Measurements from ENCODE around the gene LMBR1. TPM values are rescaled to one million over a fixed set of nuclear protein-coding genes. Genes with fewer than 3 reads are reported as not detected.
A peak's percentile ranks its signal among the peaks of the same experiment; 100 is the strongest.

The LMBR1 gene
- total RNA-seq, 1 experiment from 2014 or later: 91.1 TPM

DNA sequence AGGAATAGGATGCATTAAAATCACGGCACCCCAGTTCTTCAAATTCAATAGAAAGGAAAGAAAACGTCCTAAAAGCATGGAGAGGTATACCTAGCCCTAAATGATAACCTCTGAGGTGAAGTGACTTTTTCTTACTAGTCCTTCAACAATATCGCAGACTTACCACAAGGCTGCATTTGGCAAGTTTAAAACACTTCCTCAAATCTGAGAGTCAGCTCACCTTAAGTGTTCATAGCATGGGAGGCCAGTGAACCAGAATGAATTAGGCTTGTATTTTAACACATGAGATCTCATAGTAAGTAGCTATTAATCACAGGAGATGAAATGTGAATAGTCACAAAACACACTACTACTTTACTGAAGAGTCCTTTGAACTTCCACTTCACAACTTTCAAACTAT is 128.2 kb downstream of the LMBR1 start:
- no peak for DNase-seq

DNA sequence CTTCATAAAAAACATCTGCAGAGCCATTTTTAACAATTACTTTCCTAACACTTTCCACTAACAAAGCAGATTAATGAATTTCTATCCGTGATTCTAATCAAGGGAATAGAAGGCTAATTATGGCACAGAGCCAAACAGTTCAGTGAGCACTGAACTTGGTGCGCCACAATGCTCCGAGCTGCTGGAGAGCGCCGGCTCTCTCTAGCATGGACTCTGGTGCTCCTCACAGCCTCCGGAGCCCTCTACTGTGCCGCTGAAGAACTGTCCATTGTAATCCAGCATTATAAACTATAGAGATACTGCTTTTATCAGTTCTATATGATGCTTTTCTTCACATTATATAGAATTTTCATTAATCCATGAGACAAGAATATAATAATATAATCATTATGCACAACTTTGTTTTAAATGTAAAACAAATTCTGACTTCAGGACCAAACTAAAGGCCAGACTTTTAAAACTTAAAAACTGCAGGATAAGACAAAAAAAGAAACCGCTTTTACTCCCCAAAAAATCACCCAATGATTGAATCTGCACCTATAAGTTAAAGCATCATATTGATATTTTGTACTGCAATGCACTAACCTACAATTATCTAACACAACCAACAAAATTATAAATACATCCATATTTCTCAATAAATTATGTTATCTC is 128.8 kb downstream of the LMBR1 start:
- H3K4me1 Mint-ChIP-seq (ENCODE audit: low read depth, unreplicated experiment): peaks cover 2% of the 10 kb centered on the region
- no peak overlapping the region for H3K4me3 Mint-ChIP-seq (ENCODE audit: low read depth, unreplicated experiment)
- peak; percentile 48 for DNase-seq
- no peaks in the 10 kb centered on the region for H3K27me3 Mint-ChIP-seq (ENCODE audit: unreplicated experiment)
- CTCF ChIA-PET: interaction anchor here (0.8 kb wide), 1 partner anchor 950 kb away, joined by 3 read pairs; no protein-coding TSS in a partner anchor
- H3K27ac Mint-ChIP-seq (ENCODE audit: unreplicated experiment): no peak overlapping the region
- TF ChIP-seq CTCF (IDR thresholded peaks at IDR 0.05; ENCODE audit: unreplicated experiment): no peak
- peaks cover 10% of the 10 kb centered on the region for H3K9me3 Mint-ChIP-seq (ENCODE audit: low read depth, unreplicated experiment)
- H3K36me3 Mint-ChIP-seq (ENCODE audit: insufficient read depth, unreplicated experiment): peaks cover 5% of the 10 kb centered on the region
- BruUV-seq (replicated peaks): no TSS peak
- intact Hi-C loops (cut with micrococcal nuclease; ENCODE audit: unreplicated experiment): loop anchor here (10.0 kb wide), 1 partner anchor 949 kb away; the partner anchor contains the start of gene SHH

More for the DNA sequence above, 128.2 kb downstream of the LMBR1 start:
- intact Hi-C loops (cut with micrococcal nuclease; ENCODE audit: unreplicated experiment): loop anchor here (10.0 kb wide), 1 partner anchor 950 kb away; the partner anchor contains the start of gene SHH
- peaks cover 5% of the 10 kb centered on the region for H3K36me3 Mint-ChIP-seq (ENCODE audit: insufficient read depth, unreplicated experiment)
- no TSS peak for BruUV-seq (replicated peaks)
- no peak for TF ChIP-seq CTCF (IDR thresholded peaks at IDR 0.05; ENCODE audit: unreplicated experiment)
- peaks cover 9% of the 10 kb centered on the region for H3K4me1 Mint-ChIP-seq (ENCODE audit: low read depth, unreplicated experiment)
- H3K27me3 Mint-ChIP-seq (ENCODE audit: unreplicated experiment): no peaks in the 10 kb centered on the region
- CTCF ChIA-PET: no interaction called here
- no peak overlapping the region for H3K4me3 Mint-ChIP-seq (ENCODE audit: low read depth, unreplicated experiment)
- H3K27ac Mint-ChIP-seq (ENCODE audit: unreplicated experiment): no peak overlapping the region
- peaks cover 6% of the 10 kb centered on the region for H3K9me3 Mint-ChIP-seq (ENCODE audit: low read depth, unreplicated experiment)

DNA sequence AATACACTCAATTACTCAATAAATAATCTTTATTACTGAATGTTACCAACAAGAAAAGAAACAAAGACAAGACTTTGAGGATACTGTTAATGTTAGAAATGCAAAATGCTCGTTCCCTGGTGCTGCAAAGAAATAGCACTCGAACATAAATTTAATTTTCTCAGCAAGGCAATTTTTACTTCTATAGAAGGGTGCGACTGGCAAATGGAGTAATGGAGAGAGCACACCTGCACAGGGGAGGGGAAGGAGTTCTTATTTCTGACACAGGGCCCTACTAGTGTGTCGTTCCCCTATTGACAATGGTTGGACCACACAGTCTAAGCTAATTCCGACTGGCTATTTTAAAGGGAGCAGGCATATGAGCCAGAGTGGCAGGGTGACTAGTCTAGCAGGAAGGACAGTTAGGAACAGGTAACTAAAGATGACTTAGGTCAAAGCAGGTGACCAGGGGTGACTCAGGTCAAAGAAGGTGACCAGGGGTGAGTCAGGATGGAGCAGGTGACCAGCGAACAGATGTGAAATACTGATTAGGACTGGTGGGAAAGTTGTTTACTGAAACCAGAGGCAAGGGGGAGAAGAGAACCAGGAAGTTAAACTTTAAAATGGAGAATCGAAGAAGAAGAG is 133.3 kb downstream of the LMBR1 start:
- Mint-ChIP-seq H3K36me3 (ENCODE audit: insufficient read depth, unreplicated experiment) (peaks cover 5% of the 10 kb centered on the region), H3K4me1 (ENCODE audit: low read depth, unreplicated experiment) (no peaks in the 10 kb centered on the region), H3K9me3 (ENCODE audit: low read depth, unreplicated experiment) (peaks cover 10% of the 10 kb centered on the region), H3K4me3 (ENCODE audit: low read depth, unreplicated experiment) (no peak overlapping the region), H3K27ac (ENCODE audit: unreplicated experiment) (no peak overlapping the region), H3K27me3 (ENCODE audit: unreplicated experiment) (no peaks in the 10 kb centered on the region)
- CTCF ChIA-PET: no interaction called here
- DNase-seq: no peak
- no TSS peak for BruUV-seq (replicated peaks)
- TF ChIP-seq CTCF (IDR thresholded peaks at IDR 0.05; ENCODE audit: unreplicated experiment): no peak
- intact Hi-C loops (cut with micrococcal nuclease; ENCODE audit: unreplicated experiment): loop anchor here (10.0 kb wide), 1 partner anchor 945 kb away; the partner anchor contains the start of gene SHH

GRCh38 chr7:156759143-156759542 is 133.8 kb downstream of the LMBR1 start:
- DNase-seq: no peak
- Mint-ChIP-seq H3K9me3 (ENCODE audit: low read depth, unreplicated experiment) (peaks cover 10% of the 10 kb centered on the region), H3K27ac (ENCODE audit: unreplicated experiment) (no peak overlapping the region), H3K27me3 (ENCODE audit: unreplicated experiment) (no peaks in the 10 kb centered on the region), H3K4me3 (ENCODE audit: low read depth, unreplicated experiment) (no peak overlapping the region), H3K36me3 (ENCODE audit: insufficient read depth, unreplicated experiment) (peaks cover 4% of the 10 kb centered on the region), H3K4me1 (ENCODE audit: low read depth, unreplicated experiment) (no peaks in the 10 kb centered on the region)
- CTCF ChIA-PET: no interaction called here
- intact Hi-C loops (cut with micrococcal nuclease; ENCODE audit: unreplicated experiment): no loop called here
- TF ChIP-seq CTCF (IDR thresholded peaks at IDR 0.05; ENCODE audit: unreplicated experiment): no peak
- BruUV-seq (replicated peaks): no TSS peak

Measured in Calu3 (cell line).